CD4-positive, alpha-beta T cell (primary cell): ENCODE measurements around the gene PXDN. TPM values are rescaled to one million over a fixed set of nuclear protein-coding genes. Genes with fewer than 3 reads are reported as not detected.

ENCODE experiments used
- ATAC-seq: fragments of 200-7000 bp; cut with Tn5 transposase; one replicate; pipeline ENCODE4 v1.10.0; 2022; ENCODE audit warnings: mild to moderate bottlenecking; ENCODE audit not compliant: poor library complexity
- CTCF ChIA-PET: fragments of 350-600 bp; sonication (Branson Sonifier 250); formaldehyde crosslinking; loops from one replicate; lab custom pipeline; 2021; ENCODE audit warnings: antibody characterized with exemption, inconsistent platforms; lab: Charles Lee
- POLR2A ChIA-PET: fragments of 350-600 bp; sonication (Branson Sonifier 250); formaldehyde crosslinking; loops from one replicate; lab custom pipeline; 2021; ENCODE audit warnings: antibody characterized with exemption, inconsistent platforms; lab: Charles Lee
- DNase-seq, 14 experiments: peaks; one replicate each; pipeline ENCODE4 v3.0.0-alpha.2; 2013 to 2020; ENCODE audit warnings: mixed read lengths in 2 of 14
- H3K27ac ChIP-seq, 2 donors: one replicate each; pipeline versions ENCODE4 v1.5.1 to v1.7.0; 2013; ENCODE audit warnings: low read length in 2 of 2, low read depth in 1 of 2, mild to moderate bottlenecking in 1 of 2
- H3K27me3 ChIP-seq, 2 experiments: 1 replicate in 1 of 2; 2 replicates in 1 of 2; pipeline versions ENCODE4 v1.6.1 to v1.7.0; 2013; ENCODE audit warnings: low read length in 2 of 2, control low read depth in 1 of 2, mild to moderate bottlenecking in 1 of 2, moderate library complexity in 1 of 2; ENCODE audit not compliant: insufficient read depth in 2 of 2, control insufficient read depth in 1 of 2
- H3K36me3 ChIP-seq: one replicate; pipeline ENCODE4 v1.6.1; 2013; ENCODE audit warnings: low read length, control low read depth; ENCODE audit not compliant: insufficient read depth
- H3K4me1 ChIP-seq: one replicate; pipeline ENCODE4 v1.6.1; 2013; ENCODE audit warnings: low read length, control low read depth; ENCODE audit not compliant: insufficient read depth
- H3K4me3 ChIP-seq: one replicate; pipeline ENCODE4 v1.5.1; 2013; ENCODE audit warnings: mild to moderate bottlenecking, low read length, moderate library complexity
- H3K9me3 ChIP-seq, 2 experiments: 1 replicate in 1 of 2; 2 replicates in 1 of 2; pipeline versions ENCODE4 v1.6.1 to v1.7.0; 2013; ENCODE audit warnings: low read length in 2 of 2, mild to moderate bottlenecking in 2 of 2, control low read depth in 1 of 2, moderate library complexity in 1 of 2; ENCODE audit not compliant: control insufficient read depth in 1 of 2, insufficient read depth in 1 of 2
- H3K27ac Mint-ChIP-seq: one replicate; pipeline ENCODE4 v1.8.0; 2020; ENCODE audit warnings: mixed read lengths
- H3K27me3 Mint-ChIP-seq: one replicate; pipeline ENCODE4 v1.8.0; 2021; ENCODE audit warnings: mixed read lengths
- H3K36me3 Mint-ChIP-seq: one replicate; pipeline ENCODE4 v1.8.0; 2021; ENCODE audit warnings: low read depth, mixed read lengths
- H3K4me1 Mint-ChIP-seq: one replicate; pipeline ENCODE4 v1.8.0; 2021; ENCODE audit warnings: low read depth, mixed read lengths
- H3K4me3 Mint-ChIP-seq: one replicate; pipeline ENCODE4 v1.8.0; 2020; ENCODE audit warnings: mild to moderate bottlenecking, mixed read lengths
- H3K9me3 Mint-ChIP-seq: one replicate; pipeline ENCODE4 v1.8.0; 2020; ENCODE audit warnings: mixed read lengths
- CTCF ChIP-seq: fragments of 200-600 bp; IDR thresholded peaks from one replicate; pipeline ENCODE4 v1.8.0; 2022; ENCODE audit warnings: antibody characterized with exemption, mild to moderate bottlenecking
- intact Hi-C, 2 experiments: fragments of 100-400 bp; cut with DNase I in 1 of 2; cut with micrococcal nuclease in 1 of 2; formaldehyde crosslinking; loops; one replicate each; pipeline versions ENCODE4 v1.15.1 to v1.9.0; 2023 to 2025; cut with DNase I, micrococcal nuclease
- total RNA-seq, 174 experiments: library from RNA in 2 of 174; stranded (reverse) in 2 of 174; gene quantifications; one replicate each; pipeline ENCODE4 v1.2.3 and lab custom pipeline; 2021 to 2026

Gene PXDN
- total RNA-seq, 2 experiments from 2014 or later: 0.47 to 0.84 TPM

GRCh38 chr2:1789610-1790009 is 45.3 kb upstream of the PXDN start:
- intact Hi-C loops: no loop called here
- no peak overlapping the region for H3K4me3 ChIP-seq
- Mint-ChIP-seq H3K4me3 (no peak overlapping the region), H3K27ac (no peak overlapping the region), H3K36me3 (no peaks in the 10 kb centered on the region), H3K4me1 (no peaks in the 10 kb centered on the region), H3K27me3 (peaks cover 3% of the 10 kb centered on the region), H3K9me3 (no peaks in the 10 kb centered on the region)
- H3K27ac ChIP-seq: no peak overlapping the region
- H3K4me1 ChIP-seq: no peaks in the 10 kb centered on the region
- H3K36me3 ChIP-seq: no peaks in the 10 kb centered on the region
- POLR2A ChIA-PET: no interaction called here
- DNase-seq (no peak), ATAC-seq (no peak)
- H3K27me3 ChIP-seq: peaks cover 0 to 3% of the 10 kb centered on the region in 2 experiments
- CTCF ChIA-PET: no interaction called here
- TF ChIP-seq CTCF: no peak
- H3K9me3 ChIP-seq: no peaks in the 10 kb centered on the region

GRCh38 chr2:1788478-1788959 is 44.2 kb upstream of the PXDN start:
- H3K4me3 ChIP-seq: no peak overlapping the region
- H3K27me3 Mint-ChIP-seq: peaks cover 4% of the 10 kb centered on the region
- no peaks in the 10 kb centered on the region for H3K4me1 ChIP-seq
- H3K4me3 Mint-ChIP-seq: no peak overlapping the region
- no peaks in the 10 kb centered on the region for H3K4me1 Mint-ChIP-seq
- ChIA-PET CTCF (no interaction called here), POLR2A (no interaction called here)
- no peaks in the 10 kb centered on the region for H3K9me3 Mint-ChIP-seq
- intact Hi-C loops: no loop called here
- no peaks in the 10 kb centered on the region for H3K36me3 ChIP-seq
- H3K27ac Mint-ChIP-seq: no peak overlapping the region
- no peak for TF ChIP-seq CTCF
- ATAC-seq (no peak), DNase-seq (no peak)
- H3K27ac ChIP-seq: no peak overlapping the region
- no peaks in the 10 kb centered on the region for H3K36me3 Mint-ChIP-seq
- no peaks in the 10 kb centered on the region for H3K9me3 ChIP-seq
- H3K27me3 ChIP-seq: peaks cover 0 to 3% of the 10 kb centered on the region in 2 experiments

- ATAC-seq (no peak), DNase-seq (no peak)
- no peaks in the 10 kb centered on the region for H3K4me1 Mint-ChIP-seq
- POLR2A ChIA-PET: no interaction called here
- H3K4me3 ChIP-seq: no peak overlapping the region
- no peaks in the 10 kb centered on the region for H3K4me1 ChIP-seq
- H3K36me3 ChIP-seq: no peaks in the 10 kb centered on the region
- H3K9me3 ChIP-seq: no peaks in the 10 kb centered on the region
- CTCF ChIA-PET: no interaction called here
- no peak for TF ChIP-seq CTCF
- intact Hi-C loops: no loop called here
- H3K27me3 ChIP-seq: peaks cover 0 to 3% of the 10 kb centered on the region in 2 experiments
- H3K4me3 Mint-ChIP-seq: no peak overlapping the region
- H3K36me3 Mint-ChIP-seq: no peaks in the 10 kb centered on the region
- no peak overlapping the region for H3K27ac ChIP-seq
- H3K27me3 Mint-ChIP-seq: peaks cover 4% of the 10 kb centered on the region
- no peak overlapping the region for H3K27ac Mint-ChIP-seq
- no peaks in the 10 kb centered on the region for H3K9me3 Mint-ChIP-seq
Measured at GRCh38 chr2:1787755-1788477, 43.6 kb upstream of the PXDN start.
